H1 (cell line): Measurements from ENCODE around the gene NCK1. TPM values are rescaled to one million over a fixed set of nuclear protein-coding genes. Genes with fewer than 3 reads are reported as not detected.

Source experiments
- CTCF ChIA-PET: fragments of 300-600 bp; sonication (Branson Sonifier 250); formaldehyde crosslinking; loops from one replicate; lab custom pipeline; 2021; ENCODE audit not compliant: partially characterized antibody; lab: Charles Lee
- POLR2A ChIA-PET: fragments of 300-600 bp; sonication (Branson Sonifier 250); formaldehyde crosslinking; loops from one replicate; lab custom pipeline; 2021; ENCODE audit warnings: inconsistent platforms; ENCODE audit not compliant: partially characterized antibody; lab: Charles Lee
- DNase-seq, 2 experiments: peaks; one replicate each; pipeline versions ENCODE4 v3.0.0 to v3.0.0-alpha.2; 2010 to 2022; ENCODE audit warnings: low spot score in 2 of 2, low read depth in 1 of 2, mixed read lengths in 1 of 2
- FAIRE-seq: peaks from 2 replicates; lab custom pipeline; 2011; peaks lifted over from hg19 to GRCh38; lab: Jason Lieb, UNC
- H2AFZ ChIP-seq: 2 replicates; pipeline ENCODE4 v1.8.1; 2012; ENCODE audit warnings: low read length, inconsistent platforms
- H2AK5ac ChIP-seq: 2 replicates; pipeline ENCODE4 v1.6.1; 2013; ENCODE audit warnings: low read depth, low read length
- H2BK120ac ChIP-seq: replicated peaks from 2 replicates; pipeline ENCODE3; 2013; ENCODE audit warnings: low read depth, low read length, inconsistent platforms
- H2BK12ac ChIP-seq: 2 replicates; pipeline ENCODE4 v1.6.1; 2013; ENCODE audit warnings: low read depth, low read length
- H2BK15ac ChIP-seq: 2 replicates; pipeline ENCODE4 v1.6.1; 2013; ENCODE audit warnings: low read length
- H2BK20ac ChIP-seq: 2 replicates; pipeline ENCODE4 v1.6.1; 2013; ENCODE audit warnings: low read length
- H2BK5ac ChIP-seq: 2 replicates; pipeline ENCODE4 v1.6.1; 2013; ENCODE audit warnings: low read depth, low read length
- H3K14ac ChIP-seq: 2 replicates; pipeline ENCODE4 v1.6.1; 2013; ENCODE audit warnings: inconsistent platforms; ENCODE audit not compliant: insufficient read length
- H3K18ac ChIP-seq: 2 replicates; pipeline ENCODE4 v1.6.1; 2013; ENCODE audit warnings: low read length; ENCODE audit errors: extremely low read depth
- H3K23ac ChIP-seq: 2 replicates; pipeline ENCODE4 v1.6.1; 2013; ENCODE audit warnings: inconsistent platforms; ENCODE audit not compliant: insufficient read length
- H3K23me2 ChIP-seq: 2 replicates; pipeline ENCODE4 v1.6.1; 2013; ENCODE audit warnings: low read depth, low read length
- H3K27ac ChIP-seq: 2 replicates; pipeline ENCODE4 v1.6.1; 2011; ENCODE audit warnings: low read depth, low read length, inconsistent platforms
- H3K27me3 ChIP-seq, 4 experiments: replicated peaks in 1 of 4; 1 replicate in 1 of 4; 2 replicates in 3 of 4; pipeline versions ENCODE4 v1.6.1 to v1.8.1; 2011 to 2013; ENCODE audit warnings: low read length in 3 of 4, mild to moderate bottlenecking in 3 of 4, inconsistent platforms in 2 of 4, mixed read lengths in 2 of 4, moderate library complexity in 1 of 4; ENCODE audit not compliant: control insufficient read depth in 3 of 4, insufficient read depth in 3 of 4; ENCODE audit errors: extremely low read depth in 1 of 4
- H3K36me3 ChIP-seq, 4 experiments: 2 replicates each; pipeline versions ENCODE4 v1.6.1 to v1.8.1; 2011 to 2013; ENCODE audit warnings: mild to moderate bottlenecking in 4 of 4, low read length in 3 of 4, moderate library complexity in 2 of 4, control low read depth in 1 of 4, inconsistent platforms in 1 of 4; ENCODE audit not compliant: insufficient read depth in 4 of 4, control insufficient read depth in 2 of 4
- H3K4ac ChIP-seq: replicated peaks from 2 replicates; pipeline ENCODE3; 2013; ENCODE audit warnings: low read length, low read depth, mixed read lengths, inconsistent platforms; ENCODE audit not compliant: insufficient read length
- H3K4me1 ChIP-seq, 4 experiments: replicated peaks in 1 of 4; 1 replicate in 1 of 4; 2 replicates in 3 of 4; pipeline versions ENCODE4 v1.6.1 to v1.8.1; 2011 to 2013; ENCODE audit warnings: low read length in 3 of 4, inconsistent platforms in 2 of 4, mixed read lengths in 1 of 4; ENCODE audit not compliant: insufficient read depth in 4 of 4, control insufficient read depth in 3 of 4
- H3K4me2 ChIP-seq, 2 experiments: 2 replicates each; pipeline versions ENCODE4 v1.6.1 to v1.8.1; 2011 to 2013; ENCODE audit warnings: low read depth in 2 of 2, low read length in 2 of 2, control low read depth in 1 of 2, inconsistent platforms in 1 of 2, mild to moderate bottlenecking in 1 of 2; ENCODE audit not compliant: insufficient read depth in 1 of 2
- H3K4me3 ChIP-seq, 4 experiments: fragments of 200-600, 300-600 bp in 1 of 4; sonication (generic), shearing (Covaris generic), sonication (Bioruptor Twin) in 1 of 4; 2 replicates each; pipeline versions ENCODE4 v1.5.1 to v1.8.1; 2011 to 2016; ENCODE audit warnings: low read length in 4 of 4, low read depth in 3 of 4, control low read depth in 2 of 4, inconsistent platforms in 2 of 4, mild to moderate bottlenecking in 2 of 4, mixed read lengths in 1 of 4, moderate library complexity in 1 of 4; ENCODE audit not compliant: insufficient read depth in 2 of 4; ENCODE audit errors: extremely low read depth in 1 of 4
- H3K56ac ChIP-seq: replicated peaks from 2 replicates; pipeline ENCODE3; 2013; ENCODE audit warnings: low read depth, mild to moderate bottlenecking, mixed read lengths, low read length, inconsistent platforms; ENCODE audit not compliant: insufficient read length
- H3K79me1 ChIP-seq: 2 replicates; pipeline ENCODE4 v1.6.1; 2013; ENCODE audit warnings: low read depth, low read length, control low read depth
- H3K79me2 ChIP-seq, 2 experiments: 2 replicates each; pipeline versions ENCODE4 v1.6.1 to v1.8.1; 2012 to 2013; ENCODE audit warnings: low read length in 2 of 2, mild to moderate bottlenecking in 2 of 2, inconsistent platforms in 1 of 2; ENCODE audit not compliant: insufficient read depth in 2 of 2, control insufficient read depth in 1 of 2
- H3K9ac ChIP-seq, 4 experiments: replicated peaks in 1 of 4; 1 replicate in 1 of 4; 2 replicates in 3 of 4; pipeline versions ENCODE4 v1.6.1 to v1.8.1; 2011 to 2013; ENCODE audit warnings: low read depth in 3 of 4, low read length in 3 of 4, control low read depth in 2 of 4, mild to moderate bottlenecking in 2 of 4, moderate library complexity in 2 of 4, inconsistent platforms in 1 of 4; ENCODE audit errors: extremely low read depth in 1 of 4
- H3K9me3 ChIP-seq, 2 experiments: 2 replicates each; pipeline versions ENCODE4 v1.6.1 to v1.8.1; 2012 to 2013; ENCODE audit warnings: mild to moderate bottlenecking in 2 of 2, moderate library complexity in 2 of 2, control low read depth in 1 of 2, inconsistent platforms in 1 of 2, low read depth in 1 of 2, low read length in 1 of 2, mixed read lengths in 1 of 2; ENCODE audit not compliant: insufficient read depth in 2 of 2
- H4K20me1 ChIP-seq, 2 experiments: replicated peaks in 1 of 2; 2 replicates each; pipeline versions ENCODE3 to v1.8.1; 2011 to 2013; ENCODE audit warnings: inconsistent platforms in 2 of 2, low read length in 2 of 2, mild to moderate bottlenecking in 1 of 2; ENCODE audit not compliant: insufficient read depth in 2 of 2, control insufficient read depth in 1 of 2
- H4K5ac ChIP-seq: 2 replicates; pipeline ENCODE4 v1.6.1; 2013; ENCODE audit warnings: low read length, low read depth, mixed read lengths, inconsistent platforms; ENCODE audit not compliant: insufficient read length
- H4K8ac ChIP-seq: 2 replicates; pipeline ENCODE4 v1.8.0; 2013; ENCODE audit warnings: mild to moderate bottlenecking, moderate library complexity, low read length, inconsistent platforms; ENCODE audit not compliant: insufficient read depth; ENCODE audit errors: extremely low read depth
- H4K91ac ChIP-seq: replicated peaks from 2 replicates; pipeline ENCODE3; 2013; ENCODE audit warnings: low read length, mixed read lengths, inconsistent platforms; ENCODE audit not compliant: insufficient read length
- ATF3 ChIP-seq: IDR thresholded peaks from 2 replicates; pipeline ENCODE4 v1.6.1; 2011; ENCODE audit warnings: low read depth, mild to moderate bottlenecking, low read length; ENCODE audit not compliant: insufficient read depth
- EGR1 ChIP-seq: IDR thresholded peaks from 2 replicates; pipeline ENCODE4 v1.6.1; 2011; ENCODE audit warnings: low read depth, low read length, borderline replicate concordance
- EZH2 ChIP-seq: fragments of 200-600 bp; sonication (generic); IDR thresholded peaks from 2 replicates; pipeline ENCODE4 v1.7.1; 2012; ENCODE audit warnings: low read depth, mild to moderate bottlenecking, moderate library complexity, low read length, inconsistent platforms; ENCODE audit not compliant: severe bottlenecking
- HDAC2 ChIP-seq, 2 experiments: fragments of 300-600 bp in 1 of 2; sonication (generic) in 1 of 2; IDR thresholded peaks; 2 replicates each; pipeline ENCODE4 v1.6.1; 2011 to 2012; ENCODE audit warnings: low read depth in 2 of 2, low read length in 2 of 2, mild to moderate bottlenecking in 2 of 2, moderate library complexity in 2 of 2, borderline replicate concordance in 1 of 2, inconsistent platforms in 1 of 2
- KDM4A ChIP-seq: IDR thresholded peaks from one replicate; pipeline ENCODE4 v1.7.1; 2012; ENCODE audit warnings: low read depth, mild to moderate bottlenecking, moderate library complexity, low read length, inconsistent platforms; ENCODE audit not compliant: severe bottlenecking
- MAX ChIP-seq: IDR thresholded peaks from 2 replicates; pipeline ENCODE4 v1.6.1; 2012; ENCODE audit warnings: inconsistent platforms
- PHF8 ChIP-seq: fragments of 200-600 bp; sonication (generic); conservative IDR thresholded peaks from 2 replicates; pipeline ENCODE4 v1.7.1; 2012; ENCODE audit warnings: low read depth, mild to moderate bottlenecking, inconsistent platforms, low read length, moderate library complexity
- POLR2A ChIP-seq, 2 experiments: IDR thresholded peaks; 1 replicate in 1 of 2; 2 replicates in 1 of 2; pipeline ENCODE4 v1.6.1; 2011; ENCODE audit warnings: low read depth in 2 of 2, low read length in 2 of 2, mild to moderate bottlenecking in 2 of 2; ENCODE audit errors: control extremely low read depth in 1 of 2
- RAD21 ChIP-seq, 2 experiments: IDR thresholded peaks in 1 of 2; conservative IDR thresholded peaks in 1 of 2; 2 replicates each; pipeline ENCODE4 v1.6.1; 2011; ENCODE audit warnings: low read depth in 2 of 2, low read length in 2 of 2, improper control_type of control experiment in 1 of 2, inconsistent platforms in 1 of 2, mild to moderate bottlenecking in 1 of 2, moderate library complexity in 1 of 2
- RBBP5 ChIP-seq: IDR thresholded peaks from 2 replicates; pipeline ENCODE4 v1.7.1; 2012; ENCODE audit warnings: low read depth, mild to moderate bottlenecking, inconsistent platforms, low read length, moderate library complexity, borderline replicate concordance
- RXRA ChIP-seq: IDR thresholded peaks from 2 replicates; pipeline ENCODE4 v1.6.1; 2011; ENCODE audit warnings: low read depth, mild to moderate bottlenecking, low read length, moderate library complexity; ENCODE audit not compliant: insufficient read depth
- SP1 ChIP-seq: IDR thresholded peaks from 2 replicates; pipeline ENCODE4 v1.6.1; 2011; ENCODE audit warnings: low read depth, low read length
- SRF ChIP-seq: IDR thresholded peaks from 2 replicates; pipeline ENCODE4 v1.6.1; 2011; ENCODE audit warnings: mild to moderate bottlenecking, low read depth, low read length, moderate library complexity
- WGBS, 2 experiments: shearing (Covaris generic) in 1 of 2; methylation state at CpG; one replicate each; pipeline versions ENCODE4 v1.1.6 to v1.1.7; 2013 to 2015; ENCODE audit warnings: low lambda C conversion rate in 2 of 2, mixed read lengths in 2 of 2, inconsistent platforms in 1 of 2, low coverage in 1 of 2, missing lambda C conversion rate in 1 of 2; ENCODE audit not compliant: insufficient replicate concordance in 2 of 2, insufficient coverage in 1 of 2, insufficient read length in 1 of 2; ENCODE audit errors: extremely low coverage in 1 of 2, missing lambda C conversion rate in 1 of 2; 5-methylcytosine and 5-hydroxymethylcytosine counted together
- polyA plus RNA-seq, 7 experiments: library from polyadenylated mRNA; depleted of rRNA in 3 of 7; stranded (reverse) in 5 of 7; unstranded in 2 of 7; fragments of >200 nt in 5 of 7; fragments of 200-250 nt in 2 of 7; gene quantifications; 1 replicate in 5 of 7; 2 replicates in 1 of 7; 4 replicates in 1 of 7; pipeline versions ENCODE4 v1.2.1 to v1.2.3, GENCODE V29; 2011 to 2013; ENCODE audit warnings: missing spikeins in 2 of 7, mixed read lengths in 2 of 7
- total RNA-seq: library from RNA; stranded (reverse); fragmentation: NEBNext Ultra II Directional; extraction: Animal tissue kit (Norgen Biotek cat#: 25700); gene quantifications from 2 replicates; pipeline ENCODE4 v1.2.1, GENCODE V29; 2021

NCK1 gene
- total and polyA plus RNA-seq, 2 of the 8 experiments (the other 6 are each of a cell fraction or from before 2014, with no cell fraction given): 10.0 to 28.5 TPM

- Histone ChIP-seq H2BK12ac (no peak overlapping the region), H2AK5ac (no peak overlapping the region), H4K5ac (no peak overlapping the region), H2BK20ac (no peak overlapping the region), H4K91ac (no peak overlapping the region), H4K20me1 (no peaks in the 10 kb centered on the region), H3K4me3 (no peak overlapping the region), H2BK120ac (no peak overlapping the region), H4K8ac (no peak overlapping the region), H2BK5ac (no peak overlapping the region), H3K23ac (no peak overlapping the region), H3K14ac (no peak overlapping the region), H2AFZ (no peak overlapping the region), H3K27ac (no peak overlapping the region), H3K4me2 (no peak overlapping the region), H3K56ac (no peak overlapping the region), H3K9me3 (peaks cover 5 to 12% of the 10 kb centered on the region in 2 experiments; a peak in 3 of 4 replicates), H3K23me2 (peaks cover 2% of the 10 kb centered on the region; the same call in 1 of the 2 replicates), H3K9ac (no peak overlapping the region), H3K4ac (no peak overlapping the region), H3K36me3 (0 out of 8 replicates have a peak, but pooled peaks cover 0 to 2% (median 0%) of the 10 kb centered on the region in 4 experiments), H3K4me1 (no peaks in the 10 kb centered on the region), H3K18ac (no peak overlapping the region), H3K27me3 (no peaks in the 10 kb centered on the region), H3K79me1 (no peaks in the 10 kb centered on the region), H2BK15ac (no peak overlapping the region), H3K79me2 (no peaks in the 10 kb centered on the region)
- FAIRE-seq: no peak
- no peak for DNase-seq
- ChIA-PET CTCF (no interaction called here), POLR2A (no interaction called here)
- WGBS, 2 experiments: 86% methylated on average over 2 of the region's 2 CpGs; no CpG with 5 or more reads in 1 of the 2 experiments
- no peak for TF ChIP-seq EGR1
- no peak for TF ChIP-seq HDAC2 (IDR thresholded peaks at IDR 0.05; ENCODE audit: borderline replicate concordance in 1 of 2, low read depth in 2 of 2, low read length in 2 of 2)
- no peak for TF ChIP-seq MAX
- TF ChIP-seq POLR2A (IDR thresholded peaks at IDR 0.05; ENCODE audit: control extremely low read depth in 1 of 2, low read depth in 2 of 2, low read length in 2 of 2): no peak
- no peak for TF ChIP-seq SRF
- no peak for TF ChIP-seq KDM4A
- TF ChIP-seq EZH2: no peak
- TF ChIP-seq RAD21 (IDR thresholded peaks at IDR 0.05 in 1 of 2, conservative IDR thresholded peaks at IDR 0.05 in 1 of 2; ENCODE audit: low read depth in 2 of 2, low read length in 2 of 2): no peak
- no peak for TF ChIP-seq RXRA
- TF ChIP-seq RBBP5: no peak
- TF ChIP-seq SP1: no peak
- no peak for TF ChIP-seq ATF3
- TF ChIP-seq PHF8: no peak
These were observed 126.6 kb downstream of the NCK1 start for GRCh38 chr3:136988651-136989050.
